HL-60/S4 treated with phorbol 12-myristate 13-acetate at 8.2 ng/mL for 4 days and 3 days (cell line): ENCODE results near the gene CDC45.

Experiments used
- in situ Hi-C: fragments of 300-500 bp; cut with MboI; formaldehyde crosslinking; loops from 2 replicates; pipeline ENCODE4 v1.15.0; 2022; ENCODE audit warnings: low sequenced_read_pairs

Gene CDC45

GRCh38 chr22:19447330-19448075 lies 32.2 kb upstream of the CDC45 start, which contains the start of gene C22orf39:
Gene C22orf39, minus strand, starts transcription at chr22:19447711. Its CDS starts 23 bp downstream, at chr22:19447688.
- in situ Hi-C loops, result no loop called here

DNA sequence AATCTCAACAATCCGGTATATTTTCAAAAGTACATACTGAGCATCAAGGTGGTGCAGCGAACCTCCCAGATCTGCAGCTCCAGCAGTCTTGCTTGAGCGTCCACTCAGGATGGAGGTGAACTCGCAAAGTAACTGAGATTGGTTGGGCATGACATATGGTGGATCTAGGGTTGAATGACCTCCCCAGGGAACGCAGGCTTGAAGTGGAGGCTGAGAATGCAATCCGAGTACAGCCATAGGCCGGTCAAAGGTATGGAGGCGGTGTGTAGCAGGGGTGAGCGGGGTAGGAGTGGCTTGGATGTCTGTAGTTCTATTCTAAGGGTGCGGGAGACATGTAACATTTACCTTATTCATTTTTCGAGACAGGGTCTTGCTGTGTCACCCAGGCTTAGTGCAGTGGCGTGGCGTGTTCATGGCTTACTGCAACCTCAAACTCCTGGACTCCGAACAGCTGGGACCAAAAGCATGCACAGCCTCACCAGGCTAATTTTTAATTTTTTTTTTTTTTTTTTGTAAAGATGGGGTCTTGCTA lies 31.6 kb upstream of the CDC45 start:
- in situ Hi-C loops, result no loop called here

GRCh38 chr22:19448739-19449421 lies 30.8 kb upstream of the CDC45 start:
- in situ Hi-C loops, result no loop called here

DNA sequence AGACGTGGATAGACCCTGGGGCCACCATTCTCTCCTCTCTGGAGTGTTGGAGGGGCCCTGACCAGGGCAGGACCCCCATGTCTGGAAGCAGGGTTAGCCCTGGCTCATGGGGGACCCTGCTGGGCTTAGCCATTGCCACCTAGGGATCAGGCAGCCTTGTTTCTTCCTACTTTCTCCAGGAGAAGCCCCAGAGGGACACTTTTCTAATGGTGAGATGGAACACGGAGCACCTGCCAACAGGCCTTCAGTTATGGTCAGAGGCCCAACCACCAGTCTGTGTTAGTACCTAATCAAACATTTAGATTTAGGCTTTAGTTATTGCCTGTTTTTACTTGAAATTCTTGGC lies 30.3 kb upstream of the CDC45 start:
- in situ Hi-C loops, result no loop called here

DNA sequence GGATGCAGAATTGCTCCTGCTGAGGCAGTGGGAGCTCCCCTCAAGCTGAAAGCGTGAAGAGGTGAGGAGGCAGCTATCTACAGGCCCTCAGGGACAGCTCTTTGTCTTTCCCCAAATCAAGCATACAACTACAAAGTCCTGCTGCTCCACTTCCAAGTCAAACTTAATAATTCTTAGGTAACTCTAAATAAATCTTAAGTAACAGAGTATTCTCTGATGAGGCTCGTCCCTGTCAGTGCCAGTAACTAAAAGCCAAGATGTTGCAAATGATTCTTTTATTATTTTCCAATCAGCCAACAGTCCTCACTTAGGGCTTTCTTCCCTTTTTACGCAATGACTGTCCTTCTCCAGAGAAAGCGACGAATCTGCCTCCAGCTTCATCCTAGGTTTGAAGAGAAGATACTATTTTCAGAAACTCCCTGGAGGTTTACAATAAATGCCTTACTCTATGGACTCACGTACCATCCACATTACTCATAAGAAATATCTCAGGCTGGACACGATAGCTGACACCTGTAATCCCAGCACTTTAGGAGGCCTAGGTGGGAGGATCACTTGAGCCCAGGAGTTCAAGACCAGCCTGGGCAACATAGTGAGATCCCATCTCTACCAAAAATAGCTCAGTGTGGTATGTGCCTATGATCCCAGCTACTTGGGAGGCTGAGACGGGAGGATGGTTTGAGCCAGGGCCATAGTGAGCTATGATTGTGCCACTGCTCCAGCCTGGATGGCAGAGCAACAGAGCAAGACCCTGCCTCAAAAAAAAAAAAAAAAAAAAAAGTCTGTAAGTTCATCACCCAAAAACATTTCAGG lies 29.2 kb upstream of the CDC45 start:
- in situ Hi-C loops, result no loop called here

GRCh38 chr22:19451570-19451969 lies 28.1 kb upstream of the CDC45 start:
- in situ Hi-C loops, result no loop called here

DNA sequence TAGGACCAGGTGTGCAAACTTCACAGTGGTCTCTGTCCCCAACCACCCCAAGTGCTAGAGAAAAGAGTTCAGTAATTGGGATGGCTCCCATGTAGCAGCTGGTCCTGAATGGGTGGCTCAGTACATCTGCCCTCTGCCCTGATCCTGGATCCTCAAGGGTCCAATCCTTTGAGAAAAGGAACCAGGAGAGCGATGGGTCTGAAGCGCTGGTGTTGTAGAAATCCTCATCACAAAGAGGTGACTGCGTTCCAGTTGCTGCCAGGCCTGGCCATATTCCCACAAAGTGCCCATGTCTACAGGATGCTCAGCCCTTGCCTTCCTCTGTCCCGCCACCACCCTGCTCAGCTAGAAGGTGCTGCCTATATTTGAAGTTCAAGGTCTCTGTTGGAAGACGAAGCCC lies 26.0 kb upstream of the CDC45 start:
- in situ Hi-C loops, result no loop called here

GRCh38 chr22:19454156-19454555 lies 25.6 kb upstream of the CDC45 start:
- in situ Hi-C loops, result no loop called here

GRCh38 chr22:19455033-19455432 lies 24.7 kb upstream of the CDC45 start:
- in situ Hi-C loops, result no loop called here

DNA sequence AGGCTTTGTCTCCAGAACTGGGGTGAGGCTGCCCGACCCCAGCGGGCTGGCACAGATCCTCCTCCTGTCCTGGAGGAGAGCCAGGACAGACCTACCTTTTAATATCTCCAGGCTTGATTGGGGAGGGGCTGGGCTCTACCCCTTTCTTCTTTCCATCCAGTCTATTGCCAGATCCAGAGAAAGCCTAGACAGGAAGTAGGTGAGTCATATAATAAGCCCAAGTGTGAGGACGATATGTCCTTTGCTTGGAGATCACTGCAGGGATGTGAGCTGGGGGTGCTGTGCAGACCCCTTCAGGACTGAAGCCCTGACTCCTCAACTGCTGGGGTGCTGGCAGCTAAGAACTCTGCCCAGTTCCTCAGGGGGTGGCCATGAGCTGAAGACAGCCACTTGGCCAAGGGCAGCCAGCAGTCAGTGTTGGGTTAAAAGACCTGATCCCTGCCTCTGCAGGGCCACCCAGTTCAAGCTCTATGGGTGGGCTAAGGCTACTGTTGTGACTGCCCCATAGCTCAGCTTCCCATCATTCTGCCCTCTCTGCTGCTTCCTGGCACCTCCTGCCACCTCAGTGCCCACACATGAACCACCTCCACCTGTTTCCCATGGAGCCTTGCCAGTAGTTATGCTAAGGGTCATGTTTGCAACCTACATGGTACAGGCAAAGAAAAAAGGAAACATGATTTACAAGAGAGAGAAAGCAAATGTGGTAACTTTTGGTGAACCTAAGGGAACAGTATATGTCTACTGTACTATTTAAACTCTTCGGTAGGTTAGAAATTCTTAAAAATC lies 23.9 kb upstream of the CDC45 start:
- in situ Hi-C loops, result no loop called here

GRCh38 chr22:19456541-19456940 lies 23.2 kb upstream of the CDC45 start:
- in situ Hi-C loops, result no loop called here

DNA sequence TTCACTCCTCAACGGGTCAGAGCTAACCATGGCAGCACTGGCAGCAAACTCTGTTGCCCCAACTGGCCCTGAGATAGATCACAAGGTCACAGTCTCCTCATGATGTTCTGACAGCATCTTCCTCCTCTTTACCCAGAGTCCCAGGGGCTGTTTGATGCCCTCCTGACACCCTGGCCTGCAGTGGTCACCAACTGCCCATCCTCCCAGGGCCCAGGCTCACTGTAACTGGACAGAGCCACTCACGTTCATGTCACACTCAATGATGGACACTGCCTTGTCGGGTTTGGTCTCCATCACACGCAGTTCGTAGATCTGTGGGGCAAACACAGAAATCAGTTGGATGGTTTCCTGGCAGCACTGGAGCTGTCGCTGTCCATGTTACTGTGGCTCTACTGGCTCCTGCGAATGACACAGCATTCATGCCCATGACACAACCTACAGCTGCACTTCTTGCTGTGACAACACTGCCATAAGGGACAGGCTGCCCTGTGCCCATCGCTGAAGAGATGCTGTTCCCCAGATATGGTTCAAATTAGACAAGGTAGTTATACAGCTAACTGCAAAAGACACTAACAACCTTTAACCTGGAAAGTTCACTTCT lies 21.8 kb upstream of the CDC45 start:
- in situ Hi-C loops, result no loop called here

DNA sequence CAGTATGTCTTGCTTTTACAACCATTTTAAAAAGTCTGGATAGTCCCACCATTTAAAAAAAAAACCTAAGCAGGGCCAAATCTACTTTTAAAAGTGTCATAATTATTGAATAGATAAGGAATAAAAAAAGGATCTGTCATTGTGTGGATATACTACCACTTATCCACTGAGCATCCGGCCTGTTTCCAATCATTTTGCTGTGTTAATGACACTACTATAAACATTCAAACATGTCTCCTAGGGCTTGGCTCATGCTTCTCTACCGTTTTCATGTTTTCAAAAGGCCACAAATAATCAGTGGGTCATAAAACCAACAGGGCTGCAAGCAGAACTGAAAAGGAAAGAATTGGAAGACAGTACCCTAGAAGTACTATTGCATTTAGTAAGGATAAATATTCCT lies 19.7 kb upstream of the CDC45 start:
- in situ Hi-C loops, result no loop called here

- in situ Hi-C loops, result no loop called here
Observed at GRCh38 chr22:19461506-19461905, 18.2 kb upstream of the CDC45 start.

DNA sequence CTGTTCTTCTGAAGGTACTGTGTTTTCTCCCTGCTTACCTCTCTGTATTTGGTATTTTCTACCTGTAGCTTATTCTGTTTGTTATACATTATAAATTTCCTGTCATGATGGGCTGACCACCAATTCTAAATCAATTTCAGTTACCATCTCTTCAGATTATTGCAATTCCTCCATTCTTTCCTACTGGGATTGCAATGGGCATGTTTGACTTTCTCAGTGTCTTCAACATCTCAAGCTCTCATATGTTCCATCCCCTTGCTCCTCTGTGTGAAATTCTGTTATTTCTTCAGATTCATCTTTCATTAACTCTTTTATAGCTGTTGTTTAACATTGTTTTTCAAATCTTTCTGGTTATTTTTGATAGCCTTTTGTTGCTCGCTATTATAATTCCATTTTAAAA lies 16.7 kb upstream of the CDC45 start:
- in situ Hi-C loops, result no loop called here

GRCh38 chr22:19463491-19464469 lies 15.9 kb upstream of the CDC45 start:
- in situ Hi-C loops, result no loop called here

DNA sequence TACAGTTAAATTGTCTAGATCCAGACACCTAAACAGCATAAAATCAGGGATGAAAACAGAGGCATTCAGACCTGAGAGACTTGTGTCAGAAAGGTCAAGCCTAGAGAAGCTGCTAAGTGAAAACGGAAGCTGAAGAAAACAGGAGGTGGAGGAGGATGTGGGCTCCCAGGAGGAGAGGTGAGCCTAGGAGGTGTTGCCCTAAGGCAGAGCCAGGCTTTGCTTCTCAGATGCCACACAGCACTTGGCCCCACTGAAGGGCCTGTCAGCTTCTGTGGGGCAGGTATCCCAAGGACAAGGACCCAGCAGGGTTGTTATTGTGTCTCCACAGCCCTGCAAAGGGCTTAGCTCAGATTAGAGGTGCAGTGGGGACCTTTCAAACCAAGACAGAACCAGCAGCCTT lies 15.2 kb upstream of the CDC45 start:
- in situ Hi-C loops, result no loop called here

- in situ Hi-C loops, result no loop called here
Observed at GRCh38 chr22:19464975-19465374, 14.7 kb upstream of the CDC45 start.

- in situ Hi-C loops, result no loop called here
Observed at GRCh38 chr22:19466126-19466716, 13.5 kb upstream of the CDC45 start.
